Activated naive CD8-positive, alpha-beta T cell treated with anti-CD3 and anti-CD28 coated beads, Interleukin-2, amount 50 U/mL, for 16 hours (primary cell): ENCODE measurements around the gene NPTX2.

Source experiments
- DNase-seq: peaks from one replicate; pipeline ENCODE4 v3.0.0-alpha.2; 2020; ENCODE audit warnings: low read depth, low spot score

Gene NPTX2

DNA sequence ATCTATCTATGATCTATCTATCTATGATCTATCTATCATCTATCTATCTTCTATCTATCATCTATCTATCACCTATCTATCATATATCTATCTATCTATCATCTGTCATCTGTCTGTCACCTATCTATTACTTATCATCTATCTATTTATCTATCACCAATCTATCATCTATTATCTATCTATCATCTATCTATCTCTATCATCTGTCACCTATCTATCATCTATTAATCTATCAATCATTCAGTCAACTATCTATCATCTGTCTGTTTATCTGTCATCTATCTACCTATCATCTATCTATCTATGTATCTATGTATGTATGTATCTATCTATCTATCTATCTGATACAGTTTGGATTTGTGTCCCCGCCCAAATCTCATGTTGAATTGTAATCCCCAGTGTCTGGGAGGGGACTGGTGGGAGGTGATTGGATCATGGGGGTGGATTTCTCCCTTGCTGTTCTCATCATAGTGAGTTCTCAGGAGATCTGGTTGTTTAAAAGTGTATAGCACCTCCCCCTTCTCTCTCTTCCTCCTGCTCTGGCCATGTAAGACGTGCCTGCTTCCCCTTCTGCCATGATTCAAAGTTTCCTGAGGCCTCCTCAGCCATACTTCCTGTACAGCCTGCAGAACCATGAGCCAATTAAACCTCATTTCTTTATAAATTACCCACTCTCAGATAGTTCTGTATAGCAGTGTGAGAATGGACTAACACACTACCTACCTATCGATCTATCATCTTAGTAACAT, 37.6 kb downstream of the NPTX2 start:
- no peak for DNase-seq

DNA sequence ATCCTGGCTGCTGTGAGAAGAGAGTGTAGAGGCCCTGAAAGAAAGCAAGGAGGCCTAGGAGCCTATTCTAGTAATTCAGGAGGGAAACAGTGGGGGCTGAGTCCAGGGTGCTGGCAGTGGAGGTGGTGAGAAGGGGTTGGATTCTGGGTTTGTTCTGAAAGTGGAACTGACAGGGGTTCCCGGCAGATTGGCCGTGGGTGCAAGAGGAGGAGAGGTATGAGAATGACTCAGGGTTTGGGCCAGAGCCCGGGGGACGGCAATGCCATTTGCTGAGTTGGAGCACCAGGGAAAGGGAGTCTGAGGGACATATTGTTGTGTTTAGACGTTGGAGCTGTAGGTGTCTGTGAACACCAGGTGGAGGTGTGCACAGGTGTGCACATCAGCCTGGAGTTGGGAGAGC, 38.5 kb downstream of the NPTX2 start:
- DNase-seq = no peak

DNA sequence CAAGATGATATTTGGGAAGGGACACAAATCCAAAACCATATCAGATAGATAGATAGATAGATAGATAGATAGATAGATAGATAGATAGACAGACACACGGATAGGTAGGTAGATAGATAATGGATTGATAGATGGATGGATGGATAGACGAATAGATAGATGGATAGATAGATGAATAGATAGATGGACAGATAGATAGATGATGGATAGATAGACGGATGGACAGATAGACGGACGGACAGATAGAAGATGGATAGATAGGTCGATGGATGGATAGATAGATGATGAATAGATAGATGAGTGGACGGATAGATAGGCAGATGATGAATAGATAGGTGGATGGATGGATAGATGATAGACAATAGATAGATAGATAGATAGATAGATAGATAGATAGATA, 39.8 kb downstream of the NPTX2 start:
- no peak for DNase-seq

DNA sequence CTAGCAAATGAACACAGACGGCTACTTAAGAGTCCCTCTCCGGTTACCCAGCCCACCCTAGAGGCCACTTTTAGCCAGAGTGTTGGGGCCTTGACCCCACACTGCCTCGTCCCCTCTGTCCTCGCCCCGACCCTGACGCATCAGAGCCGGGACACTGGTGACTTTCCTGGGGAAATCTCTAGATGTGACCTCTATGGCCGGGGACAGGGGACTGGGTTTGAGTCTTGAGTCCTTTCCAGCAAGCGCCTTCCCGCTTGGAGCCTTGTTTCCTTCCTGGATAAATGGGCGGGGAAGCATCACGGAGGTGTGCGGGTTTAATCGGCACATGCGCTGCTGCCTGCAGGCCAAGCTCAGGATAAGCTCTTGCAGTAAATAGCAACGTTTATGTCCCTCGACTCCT, 40.7 kb downstream of the NPTX2 start:
- DNase-seq = no peak

DNA sequence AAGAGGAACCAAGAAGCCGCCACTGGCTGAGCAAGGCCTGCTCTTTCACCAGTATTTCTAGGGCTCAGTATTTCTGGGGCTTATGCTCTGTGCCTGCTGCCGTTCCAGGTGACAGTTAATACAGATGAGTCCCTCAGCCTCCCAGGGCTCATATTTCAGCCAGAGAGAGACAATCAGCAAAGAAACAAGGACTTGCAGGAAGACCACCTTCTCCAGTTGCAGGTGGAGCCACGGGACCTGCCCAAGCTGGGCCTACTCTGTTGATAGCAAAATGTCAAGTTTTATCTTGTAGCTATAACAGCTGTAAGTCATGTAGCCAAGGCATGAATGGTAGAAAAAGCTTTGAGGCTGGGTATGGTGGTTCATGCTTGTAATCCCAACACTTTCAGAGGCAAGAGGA, 42.7 kb downstream of the NPTX2 start:
- no peak for DNase-seq

DNA sequence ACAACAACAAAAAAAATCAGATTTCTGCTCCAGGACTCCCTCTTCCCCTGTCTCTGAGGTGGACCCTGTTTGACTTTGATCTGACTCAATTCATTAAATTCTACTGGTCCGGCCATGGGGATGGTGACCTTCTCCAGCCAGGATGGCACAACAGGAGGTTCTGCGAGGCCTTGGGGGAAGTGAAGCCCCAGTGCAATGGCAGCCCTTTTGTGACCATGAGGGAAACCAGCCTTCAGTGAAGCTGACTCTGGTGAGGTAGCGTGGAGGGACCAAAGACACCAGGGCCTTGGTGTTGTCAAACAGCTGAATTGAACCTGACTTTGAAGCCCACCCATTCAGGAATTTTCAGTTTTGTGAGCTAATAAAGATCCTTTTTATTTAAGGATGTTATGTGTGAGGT, 44.5 kb downstream of the NPTX2 start:
- no peak for DNase-seq

DNA sequence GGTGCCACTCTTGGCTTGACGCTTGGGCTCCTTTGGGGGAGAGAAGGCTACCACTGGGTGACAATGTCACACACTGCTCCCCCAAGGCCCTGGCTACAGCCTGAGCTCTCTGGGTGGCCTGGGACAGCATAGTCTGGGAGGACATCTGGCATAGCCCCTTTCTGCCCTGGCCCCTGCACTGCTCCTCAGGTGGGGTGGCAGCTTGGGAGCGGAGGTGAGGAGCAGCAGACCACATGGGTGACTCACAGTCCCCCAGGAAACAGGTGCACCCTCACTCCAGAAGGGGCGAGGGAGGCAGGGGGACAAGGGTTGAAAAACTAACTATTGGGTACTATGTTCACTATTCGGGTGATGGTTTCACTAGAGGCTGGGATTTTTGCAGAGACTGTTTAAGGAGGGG, 45.2 kb downstream of the NPTX2 start:
- no peak for DNase-seq

DNA sequence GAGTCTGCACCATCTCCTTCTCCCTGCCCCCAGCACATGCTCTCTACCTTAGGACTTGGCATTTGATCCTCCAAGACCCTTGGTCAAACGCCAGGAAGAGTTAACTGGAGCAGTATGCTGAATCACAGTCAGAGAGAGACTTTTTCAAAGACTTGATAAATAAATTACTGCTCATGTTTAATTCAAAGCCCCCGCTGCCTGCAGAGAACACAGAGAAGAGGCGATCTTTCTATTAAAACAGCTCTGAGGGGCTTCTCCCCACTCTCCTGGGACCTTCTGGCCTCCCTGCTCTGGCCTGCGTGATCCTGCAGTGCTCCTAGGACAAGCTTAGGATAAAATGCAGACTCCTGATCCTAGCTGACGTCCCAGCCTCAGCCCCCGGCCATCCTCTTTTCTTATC, 47.8 kb downstream of the NPTX2 start:
- no peak for DNase-seq

DNA sequence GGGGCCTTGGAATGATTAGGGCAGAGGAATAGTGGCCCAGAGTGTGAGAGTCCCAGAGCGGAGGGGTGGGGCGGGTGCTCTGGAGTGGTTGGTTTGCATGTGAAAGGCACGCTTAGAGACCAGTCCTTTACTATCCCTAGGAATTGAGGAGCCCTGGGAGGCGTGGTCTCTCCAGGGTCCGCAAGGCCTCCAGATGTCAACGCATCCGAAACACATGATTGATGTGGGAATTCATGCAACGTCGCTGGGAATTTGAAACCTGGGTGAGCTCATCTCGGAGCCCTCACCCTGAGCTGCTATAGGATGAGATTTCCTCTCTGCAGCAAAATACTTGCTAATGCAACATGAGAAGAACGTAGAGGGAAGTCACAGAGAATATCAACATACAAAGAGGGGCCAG, 51.2 kb downstream of the NPTX2 start:
- DNase-seq = no peak

DNA sequence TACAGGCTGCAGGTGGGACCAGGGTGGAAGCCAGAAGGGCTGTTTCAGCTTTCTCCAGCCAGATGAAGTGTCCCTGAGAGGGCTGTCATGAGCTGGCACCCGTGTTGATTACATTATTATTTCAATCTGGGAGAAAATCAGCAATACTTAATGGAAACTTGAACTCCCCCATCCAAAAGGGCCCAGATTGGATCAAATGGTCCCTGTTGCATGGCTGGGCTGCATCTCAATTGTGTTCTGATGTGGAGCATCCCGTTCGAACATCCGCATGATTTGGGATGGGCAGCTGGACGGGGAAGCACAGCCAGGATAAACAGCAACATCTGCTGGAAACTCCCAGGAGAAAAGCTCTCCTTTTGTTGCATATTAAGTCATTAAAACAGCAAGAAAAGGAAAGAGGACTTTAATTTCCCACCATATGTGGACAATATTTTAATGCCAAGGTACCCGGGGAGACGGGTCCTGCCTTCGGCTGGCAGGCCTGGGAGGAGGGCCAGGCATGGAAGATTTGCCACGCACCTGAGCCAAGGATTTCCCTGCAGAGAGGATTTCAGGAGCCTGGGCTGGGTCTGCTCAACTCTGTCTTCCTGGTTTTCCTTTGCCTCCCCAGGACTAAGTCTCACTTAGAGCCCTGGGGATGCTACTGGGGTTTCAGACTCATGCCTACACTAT, 52.4 kb downstream of the NPTX2 start:
- no peak for DNase-seq

DNA sequence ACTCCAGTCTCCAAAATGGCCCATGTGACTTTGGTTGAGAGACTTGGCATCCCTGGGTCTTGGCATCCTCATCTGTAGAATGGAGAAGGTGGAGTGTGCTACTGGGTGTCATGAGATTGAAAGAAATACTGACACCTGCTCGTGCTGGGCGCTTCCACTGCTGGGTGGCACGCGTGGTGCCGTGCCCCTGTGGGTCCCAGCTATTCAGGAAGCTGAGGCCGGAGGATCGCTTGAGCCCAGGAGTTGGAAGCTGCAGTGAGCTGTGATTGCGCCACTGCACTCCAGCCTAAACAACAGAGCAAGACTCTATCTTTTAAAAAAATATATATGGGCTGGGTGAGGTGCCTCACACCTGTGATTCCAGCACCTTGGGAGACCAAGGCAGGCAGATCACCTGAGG, 53.1 kb downstream of the NPTX2 start:
- no peak for DNase-seq

DNA sequence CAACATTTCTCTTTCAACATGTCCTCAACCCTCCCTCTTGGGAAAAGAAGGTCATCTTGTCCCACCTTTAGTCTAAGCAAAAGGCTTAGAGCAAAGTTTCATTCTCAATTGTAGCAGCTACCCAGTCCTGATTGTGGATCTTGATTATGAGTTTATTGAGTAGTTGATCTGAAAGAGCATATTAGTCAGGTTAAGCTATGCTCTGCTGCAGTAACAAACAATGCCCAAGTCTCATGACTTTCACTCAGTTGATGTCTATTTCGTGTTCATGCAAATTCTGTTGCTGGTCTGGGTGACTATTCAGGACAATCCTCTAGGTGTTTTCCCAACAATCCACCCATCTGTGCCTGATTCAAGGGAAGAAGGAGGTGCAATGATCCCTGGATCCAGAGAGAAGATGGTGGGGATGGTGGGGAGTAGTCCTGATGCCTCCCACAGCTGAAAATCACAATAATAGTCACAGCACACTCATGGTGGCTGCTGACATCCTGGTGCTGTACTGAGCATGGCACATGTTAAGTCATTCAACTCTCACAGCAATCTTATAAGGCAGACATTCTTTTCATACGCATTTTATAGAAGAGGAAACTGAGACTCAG, 54.7 kb downstream of the NPTX2 start:
- no peak for DNase-seq

DNA sequence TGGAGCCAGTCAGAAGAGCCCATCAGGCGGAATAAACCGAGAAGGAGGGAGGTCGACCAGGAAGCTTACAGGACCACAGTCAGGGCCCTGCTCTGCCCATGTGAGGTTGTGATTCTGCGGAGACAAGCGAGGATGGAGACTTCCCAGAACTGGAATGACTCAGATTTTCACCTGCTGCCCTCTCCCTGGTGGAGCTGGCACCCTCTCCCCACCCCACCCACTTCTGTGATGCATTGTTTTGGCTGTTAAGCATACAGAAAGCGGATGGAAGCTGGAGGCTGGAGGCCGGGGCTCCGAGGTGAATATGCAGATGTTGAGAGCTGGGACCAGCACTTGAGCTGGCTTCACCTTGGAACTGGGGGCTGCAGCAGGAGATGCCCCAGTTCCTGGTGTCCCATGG, 57.4 kb downstream of the NPTX2 start:
- no peak for DNase-seq

DNA sequence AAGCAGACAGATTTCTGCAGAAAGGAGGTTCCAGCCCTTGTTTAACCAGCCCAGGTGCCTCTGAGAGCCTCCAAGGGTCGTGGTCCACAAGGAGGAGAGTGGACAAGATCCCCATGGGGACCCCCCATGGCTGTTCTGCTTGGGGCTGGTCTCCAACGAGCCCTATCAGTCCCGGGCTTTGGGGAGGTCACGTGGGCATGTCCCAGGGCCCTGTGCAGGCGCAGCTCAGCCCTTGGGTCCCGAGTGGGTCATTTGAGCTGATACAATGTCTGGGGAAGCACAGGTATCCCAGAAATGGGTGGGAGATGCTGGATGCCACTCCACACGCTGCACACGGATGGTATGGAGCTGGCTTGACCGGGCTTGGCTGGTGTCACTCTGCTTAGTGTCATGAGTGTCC, 57.8 kb downstream of the NPTX2 start:
- no peak for DNase-seq

DNA sequence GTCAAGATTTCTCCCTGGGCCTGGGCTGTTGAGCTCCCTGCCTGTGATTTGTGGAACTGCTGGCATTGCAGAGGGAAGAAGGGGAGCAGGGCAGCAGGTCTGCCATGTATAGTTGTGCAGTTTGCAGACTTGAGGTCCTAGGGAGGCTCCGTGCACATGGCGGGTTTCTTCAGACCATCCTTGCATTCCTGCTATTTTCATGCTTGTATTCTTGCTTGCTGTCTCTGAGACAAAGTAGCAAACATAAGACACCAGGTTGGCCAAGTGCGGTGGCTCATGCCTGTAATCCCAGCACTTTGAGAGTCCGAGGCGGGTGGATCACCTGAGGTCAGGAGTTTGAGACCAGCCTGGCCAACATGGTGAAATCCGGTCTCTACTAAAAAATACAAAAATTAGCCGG, 61.1 kb downstream of the NPTX2 start:
- DNase-seq = no peak
